Sigmoid colon (tissue), 7 donors: Measurements from ENCODE around the gene SWT1. TPM values are rescaled to one million over a fixed set of nuclear protein-coding genes. Genes with fewer than 3 reads are reported as not detected.
"Not testable (repeated sequence)": the region's sequence is repeated elsewhere in the genome, so short reads cannot be mapped to it uniquely, and the experiment has no call there.

ENCODE experiments used
- DNase-seq: peaks from one replicate; pipeline ENCODE4 v3.0.0-alpha.2; 2019
- H3K27ac ChIP-seq, 4 donors: fragments of 200-600 bp; sonication (generic); one replicate each; pipeline ENCODE4 v1.5.1; 2016 to 2019; ENCODE audit warnings: mild to moderate bottlenecking in 1 of 4
- H3K27me3 ChIP-seq, 3 donors: fragments of 200-600 bp; sonication (generic); one replicate each; pipeline ENCODE4 v1.5.1; 2019; ENCODE audit warnings: mild to moderate bottlenecking in 1 of 3
- H3K36me3 ChIP-seq, 4 donors: fragments of 200-600 bp; sonication (generic); one replicate each; pipeline ENCODE4 v1.5.1; 2016 to 2019
- H3K4me1 ChIP-seq, 4 donors: fragments of 200-600 bp; sonication (generic); one replicate each; pipeline ENCODE4 v1.5.1; 2017 to 2019
- H3K4me3 ChIP-seq, 4 donors: fragments of 200-600 bp; sonication (generic); one replicate each; pipeline ENCODE4 v1.5.1; 2017 to 2019; ENCODE audit warnings: mild to moderate bottlenecking in 2 of 4, moderate library complexity in 1 of 4
- H3K9me3 ChIP-seq, 4 donors: fragments of 200-600 bp in 3 of 4; sonication (generic) in 3 of 4; one replicate each; pipeline versions ENCODE4 v1.5.1 to v1.6.1; 2013 to 2019
- EP300 ChIP-seq, 4 donors: sonication (generic); formaldehyde crosslinking; IDR thresholded peaks; one replicate each; pipeline ENCODE4 v1.6.1; 2017; ENCODE audit warnings: antibody characterized with exemption in 4 of 4
- POLR2A ChIP-seq, 2 donors: fragments of 450-650 bp; IDR thresholded peaks; one replicate each; pipeline ENCODE4 v1.6.1; 2016; ENCODE audit warnings: antibody characterized with exemption in 2 of 2, mild to moderate bottlenecking in 2 of 2, moderate library complexity in 2 of 2
- POLR2AphosphoS5 ChIP-seq, 4 donors: sonication (generic); formaldehyde crosslinking; IDR thresholded peaks; one replicate each; pipeline ENCODE4 v1.6.1; 2017; ENCODE audit warnings: antibody characterized with exemption in 4 of 4
- WGBS, 2 donors: extraction: QIAGEN DNeasy Blood & Tissue Kit; methylation state at CpG; one replicate each; pipeline ENCODE4 v1.1.7; 2013; 5-methylcytosine and 5-hydroxymethylcytosine counted together
- intact Hi-C: fragments of 100-400 bp; cut with DNase I; formaldehyde crosslinking; loops from one replicate; pipeline ENCODE4 v1.15.1; 2023
- polyA plus RNA-seq, 3 donors: library from polyadenylated mRNA; stranded (reverse); fragments of 200-250 nt; gene quantifications; one replicate each; pipeline ENCODE4 v1.2.3, GENCODE V29; 2013
- total RNA-seq, 4 donors: library from RNA; depleted of rRNA; stranded (reverse); fragments of >200 nt; gene quantifications; one replicate each; pipeline ENCODE4 v1.1.0, GENCODE V29; 2016
- TF ChIP-seq, protein P1 (sequence below), 4 experiments: fragments of 450-650 bp in 3 of 4; fragments of 200-600 bp in 1 of 4; IDR thresholded peaks; one replicate each; pipeline ENCODE4 v1.5.1; 2016 to 2019; ENCODE audit warnings: antibody characterized with exemption in 4 of 4, mild to moderate bottlenecking in 3 of 4, moderate library complexity in 2 of 4
- donor health status: healthy with polysubstance abuse.
- donor health status: Bipolar disorder and iron deficiency.
- donor health status: healthy.

The SWT1 gene
- total and polyA plus RNA-seq, 7 donors: 2.2 to 12.7 (median 6.8) TPM

- Histone ChIP-seq H3K27ac (no peak overlapping the region), H3K36me3 (no peaks in the 10 kb centered on the region), H3K4me1 (no peaks in the 10 kb centered on the region), H3K27me3 (no peaks in the 10 kb centered on the region), H3K4me3 (no peak overlapping the region), H3K9me3 (no peaks in the 10 kb centered on the region)
- intact Hi-C loops: no loop called here
- DNase-seq: no peak
- WGBS, 2 donors: 61 to 68% methylated on average over 2 of the region's 2 CpGs
- TF ChIP-seq, protein P1, sequence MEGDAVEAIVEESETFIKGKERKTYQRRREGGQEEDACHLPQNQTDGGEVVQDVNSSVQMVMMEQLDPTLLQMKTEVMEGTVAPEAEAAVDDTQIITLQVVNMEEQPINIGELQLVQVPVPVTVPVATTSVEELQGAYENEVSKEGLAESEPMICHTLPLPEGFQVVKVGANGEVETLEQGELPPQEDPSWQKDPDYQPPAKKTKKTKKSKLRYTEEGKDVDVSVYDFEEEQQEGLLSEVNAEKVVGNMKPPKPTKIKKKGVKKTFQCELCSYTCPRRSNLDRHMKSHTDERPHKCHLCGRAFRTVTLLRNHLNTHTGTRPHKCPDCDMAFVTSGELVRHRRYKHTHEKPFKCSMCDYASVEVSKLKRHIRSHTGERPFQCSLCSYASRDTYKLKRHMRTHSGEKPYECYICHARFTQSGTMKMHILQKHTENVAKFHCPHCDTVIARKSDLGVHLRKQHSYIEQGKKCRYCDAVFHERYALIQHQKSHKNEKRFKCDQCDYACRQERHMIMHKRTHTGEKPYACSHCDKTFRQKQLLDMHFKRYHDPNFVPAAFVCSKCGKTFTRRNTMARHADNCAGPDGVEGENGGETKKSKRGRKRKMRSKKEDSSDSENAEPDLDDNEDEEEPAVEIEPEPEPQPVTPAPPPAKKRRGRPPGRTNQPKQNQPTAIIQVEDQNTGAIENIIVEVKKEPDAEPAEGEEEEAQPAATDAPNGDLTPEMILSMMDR (IDR thresholded peaks at IDR 0.05): no peak
- TF ChIP-seq EP300 (IDR thresholded peaks at IDR 0.05): no peak
- no peak for TF ChIP-seq POLR2A (IDR thresholded peaks at IDR 0.05)
- TF ChIP-seq POLR2AphosphoS5 (IDR thresholded peaks at IDR 0.05): no peak
These were observed 92.6 kb downstream of the SWT1 start for GRCh38 chr1:185249563-185249962.

- H3K27ac ChIP-seq: no peak overlapping the region
- no peaks in the 10 kb centered on the region for H3K4me1 ChIP-seq
- H3K9me3 ChIP-seq: no peaks in the 10 kb centered on the region
- 94 to 96% methylated on average over 4 of the region's 4 CpGs for WGBS, 2 donors
- no peaks in the 10 kb centered on the region for H3K27me3 ChIP-seq
- intact Hi-C loops: no loop called here
- no peak overlapping the region for H3K4me3 ChIP-seq
- DNase-seq: no peak
- no peak for TF ChIP-seq POLR2AphosphoS5 (IDR thresholded peaks at IDR 0.05)
- TF ChIP-seq, protein P1 (IDR thresholded peaks at IDR 0.05): no peak
- no peaks in the 10 kb centered on the region for H3K36me3 ChIP-seq
These were observed 93.1 kb downstream of the SWT1 start for GRCh38 chr1:185250063-185250462.

- H3K4me1 ChIP-seq, H3K27ac ChIP-seq, DNase-seq, H3K27me3 ChIP-seq, H3K9me3 ChIP-seq, H3K4me3 ChIP-seq, H3K36me3 ChIP-seq, intact Hi-C loops: not testable (repeated sequence)
- WGBS, 2 donors: 98 to 100% methylated on average over 3 of the region's 4 CpGs
These were observed 95.0 kb downstream of the SWT1 start for GRCh38 chr1:185251928-185252327.

DNA sequence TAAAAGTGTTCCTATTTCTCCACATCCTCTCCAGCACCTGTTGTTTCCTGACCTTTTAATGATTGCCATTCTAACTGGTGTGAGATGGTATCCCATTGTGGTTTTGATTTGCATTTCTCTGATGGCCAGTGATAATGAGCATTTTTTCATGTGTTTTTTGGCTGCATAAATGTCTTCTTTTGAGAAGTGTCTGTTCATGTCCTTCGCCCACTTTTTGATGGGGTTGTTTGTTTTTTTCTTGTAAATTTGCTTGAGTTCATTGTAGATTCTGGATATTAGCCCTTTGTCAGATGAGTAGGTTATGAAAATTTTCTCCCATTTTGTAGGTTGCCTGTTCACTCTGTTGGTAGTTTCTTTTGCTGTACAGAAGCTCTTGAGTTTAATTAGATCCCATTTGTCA lies 95.4 kb downstream of the SWT1 start:
- H3K27me3 ChIP-seq, H3K4me1 ChIP-seq, H3K36me3 ChIP-seq, H3K9me3 ChIP-seq, H3K4me3 ChIP-seq, intact Hi-C loops, H3K27ac ChIP-seq, DNase-seq: not testable (repeated sequence)
- WGBS, 2 donors: no CpG with 5 or more reads among the region's 1 CpG

GRCh38 chr1:185255595-185255994 lies 98.6 kb downstream of the SWT1 start:
- DNase-seq, H3K27me3 ChIP-seq, H3K4me3 ChIP-seq, H3K27ac ChIP-seq, H3K36me3 ChIP-seq, H3K9me3 ChIP-seq, intact Hi-C loops, H3K4me1 ChIP-seq: not testable (repeated sequence)
- WGBS, 2 donors: 90 to 94% methylated on average over 5 of the region's 6 CpGs

DNA sequence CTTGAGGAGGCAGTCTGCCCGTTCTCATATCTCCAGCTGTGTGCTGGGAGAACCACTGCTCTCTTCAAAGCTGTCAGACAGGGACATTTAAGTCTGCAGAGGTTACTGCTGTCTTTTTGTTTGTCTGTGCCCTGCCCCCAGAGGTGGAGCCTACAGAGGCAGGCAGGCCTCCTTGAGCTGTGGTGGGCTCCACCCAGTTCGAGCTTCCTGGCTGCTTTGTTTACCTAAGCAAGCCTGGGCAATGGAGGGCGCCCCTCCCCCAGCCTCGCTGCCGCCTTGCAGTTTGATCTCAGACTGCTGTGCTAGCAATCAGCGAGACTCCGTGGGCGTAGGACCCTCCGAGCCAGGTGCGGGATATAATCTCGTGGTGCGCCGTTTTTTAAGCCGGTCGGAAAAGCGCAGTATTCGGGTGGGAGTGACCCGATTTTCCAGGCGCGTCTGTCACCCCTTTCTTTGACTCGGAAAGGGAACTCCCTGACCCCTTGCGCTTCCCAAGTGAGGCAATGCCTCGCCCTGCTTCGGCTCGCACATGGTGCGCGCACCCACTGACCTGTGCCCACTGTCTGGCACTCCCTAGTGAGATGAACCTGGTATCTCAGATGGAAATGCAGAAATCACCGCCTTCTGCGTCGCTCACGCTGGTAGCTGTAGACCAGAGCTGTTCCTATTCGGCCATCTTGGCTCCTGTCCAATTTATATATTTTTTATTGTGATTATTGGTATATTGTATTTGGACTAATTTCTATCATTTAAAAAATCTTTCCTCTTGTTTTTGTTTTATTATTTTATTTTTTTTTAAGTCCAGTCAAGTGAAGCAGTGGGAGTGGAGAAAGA lies 100.4 kb downstream of the SWT1 start:
- H3K27ac ChIP-seq, DNase-seq, H3K4me3 ChIP-seq, H3K9me3 ChIP-seq, H3K4me1 ChIP-seq, intact Hi-C loops, H3K36me3 ChIP-seq, H3K27me3 ChIP-seq: not testable (repeated sequence)
- 91 to 94% methylated on average over 19 to 30 of the region's 32 CpGs for WGBS, 2 donors

GRCh38 chr1:185257950-185258208 lies 100.9 kb downstream of the SWT1 start:
- H3K4me3 ChIP-seq: no peak overlapping the region
- no peak for TF ChIP-seq POLR2A (IDR thresholded peaks at IDR 0.05)
- TF ChIP-seq EP300 (IDR thresholded peaks at IDR 0.05): no peak
- no peak for TF ChIP-seq POLR2AphosphoS5 (IDR thresholded peaks at IDR 0.05)
- TF ChIP-seq, protein P1 (IDR thresholded peaks at IDR 0.05): no peak
- 85 to 89% methylated on average over 2 of the region's 2 CpGs for WGBS, 2 donors
- H3K27me3 ChIP-seq: no peaks in the 10 kb centered on the region
- peaks cover 0 to 1% (median 0%) of the 10 kb centered on the region in 4 donors for H3K9me3 ChIP-seq
- no peaks in the 10 kb centered on the region for H3K36me3 ChIP-seq
- intact Hi-C loops: no loop called here
- no peak for DNase-seq
- H3K27ac ChIP-seq: no peak overlapping the region
- no peaks in the 10 kb centered on the region for H3K4me1 ChIP-seq
